HG03139 (cell line): ENCODE results near the gene CSRP2.

Experiments
- ATAC-seq: cut with Tn5 transposase; IDR thresholded peaks from one replicate; pipeline ENCODE4 v1.9.1; 2021; ENCODE audit not compliant: unreplicated experiment

CSRP2 gene

DNA sequence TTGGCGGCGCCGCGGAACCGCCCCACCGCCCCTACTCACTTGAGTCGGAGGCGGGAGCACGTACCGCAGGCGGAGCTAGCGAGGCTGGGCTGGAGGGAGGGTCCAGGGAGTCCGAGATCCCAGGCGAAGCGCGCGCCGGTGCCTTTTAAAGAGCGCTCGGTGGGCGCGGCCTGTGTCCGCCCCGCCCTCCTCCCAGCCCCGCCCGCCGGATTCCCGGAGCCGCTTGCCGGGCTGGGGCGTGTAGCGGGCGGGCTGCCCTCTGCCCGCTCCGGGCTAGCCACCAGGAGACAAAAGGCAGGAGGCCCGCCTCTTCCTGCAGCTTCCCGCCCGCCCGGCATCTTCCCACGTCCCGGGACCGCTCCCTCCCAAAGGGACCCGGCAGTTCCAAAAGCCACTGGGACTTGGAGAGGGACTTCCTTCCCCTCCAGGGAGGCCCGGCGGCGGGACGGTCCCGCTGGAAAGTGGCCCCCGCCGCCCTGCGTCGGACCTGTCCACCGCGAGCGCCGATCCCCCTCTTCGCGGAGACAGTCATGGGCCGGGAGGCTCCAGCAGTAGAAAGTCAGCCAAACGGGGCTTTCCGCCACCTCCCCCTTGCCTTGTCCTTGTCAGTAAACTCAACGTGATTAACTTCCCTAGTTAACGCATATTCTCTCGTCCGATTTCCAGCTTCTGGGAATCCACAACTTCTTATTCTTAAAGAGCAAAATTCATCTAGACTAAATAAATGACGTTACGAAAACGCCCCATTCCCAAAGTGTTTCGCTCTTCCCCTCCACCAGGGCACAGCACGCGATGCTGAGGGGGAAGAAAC, at the start of gene CSRP2:
CSRP2 (minus strand) TSS at position 121 of the 811 bp plus-strand sequence. CDS start 12,759 bp downstream, outside the sequence.
- peak; percentile 87 for ATAC-seq

- no peak for ATAC-seq
Observed at GRCh38 chr12:76927170-76927784, 48.5 kb upstream of the CSRP2 start.

DNA sequence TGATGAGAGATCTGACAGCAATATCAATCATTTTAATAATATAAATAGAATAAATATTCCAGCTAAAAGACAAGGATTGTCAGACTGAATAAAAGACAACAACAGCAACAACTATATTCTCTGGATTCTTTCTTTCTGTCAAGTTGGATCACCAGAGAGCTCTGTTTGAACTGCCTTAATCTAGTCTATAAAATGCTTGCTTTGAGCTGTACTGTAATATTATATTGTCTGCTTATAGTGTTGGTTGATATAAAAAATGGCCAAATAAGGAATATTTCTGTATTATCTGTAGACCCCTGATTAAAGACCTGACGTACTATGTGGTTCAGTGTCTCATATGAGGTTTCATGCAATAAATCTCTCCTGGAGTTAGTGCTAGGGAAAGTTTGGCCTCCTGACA, 46.3 kb upstream of the CSRP2 start:
- no peak for ATAC-seq

- ATAC-seq, result no peak
Observed at GRCh38 chr12:76922866-76923265, 44.0 kb upstream of the CSRP2 start.

GRCh38 chr12:76921891-76922664, 43.3 kb upstream of the CSRP2 start:
- ATAC-seq, result no peak

- ATAC-seq, result no peak
Observed at GRCh38 chr12:76921100-76921471, 42.3 kb upstream of the CSRP2 start.

DNA sequence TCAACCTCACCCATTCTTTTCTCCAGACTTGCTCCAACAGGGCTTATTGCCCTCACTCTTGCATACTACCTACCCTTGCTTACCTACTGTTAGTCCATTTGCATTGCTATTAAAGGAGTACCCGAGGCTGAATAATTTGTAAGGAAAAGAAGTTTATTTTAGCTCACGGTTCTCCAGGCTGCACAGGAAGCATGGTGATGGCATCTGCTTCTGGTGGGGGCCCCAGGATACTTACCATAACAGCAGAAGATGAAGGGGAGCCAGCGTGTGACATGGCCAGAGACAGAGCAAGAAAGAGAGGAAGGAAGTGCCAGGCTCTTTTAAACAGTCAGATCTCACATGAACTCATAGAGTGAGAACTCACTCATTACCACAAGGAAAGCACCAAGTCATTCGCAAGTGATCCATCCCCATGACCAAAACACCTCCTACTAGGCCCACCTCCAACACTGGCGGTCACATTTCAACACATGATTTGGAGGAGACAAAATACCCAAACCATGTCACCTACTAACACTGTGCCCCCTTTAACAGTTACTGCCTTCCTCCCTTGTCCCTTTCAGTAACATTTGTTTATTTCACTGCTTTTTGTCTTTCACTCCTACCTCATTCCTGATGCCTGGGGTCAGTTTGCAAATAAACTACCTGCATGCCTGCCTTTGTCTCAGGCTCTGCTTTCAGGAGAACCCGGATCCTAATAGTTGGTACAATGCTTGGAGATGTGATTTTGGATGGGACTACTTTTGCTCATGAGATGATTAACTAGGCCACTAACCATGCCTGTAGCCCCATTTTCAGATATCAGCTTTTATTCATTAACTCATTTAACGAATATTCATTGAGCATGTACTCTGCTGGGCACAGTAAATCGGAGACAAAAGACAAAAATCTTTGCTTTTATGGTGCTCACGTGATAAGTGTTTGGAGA, 41.6 kb upstream of the CSRP2 start:
- peak; percentile 67 for ATAC-seq

DNA sequence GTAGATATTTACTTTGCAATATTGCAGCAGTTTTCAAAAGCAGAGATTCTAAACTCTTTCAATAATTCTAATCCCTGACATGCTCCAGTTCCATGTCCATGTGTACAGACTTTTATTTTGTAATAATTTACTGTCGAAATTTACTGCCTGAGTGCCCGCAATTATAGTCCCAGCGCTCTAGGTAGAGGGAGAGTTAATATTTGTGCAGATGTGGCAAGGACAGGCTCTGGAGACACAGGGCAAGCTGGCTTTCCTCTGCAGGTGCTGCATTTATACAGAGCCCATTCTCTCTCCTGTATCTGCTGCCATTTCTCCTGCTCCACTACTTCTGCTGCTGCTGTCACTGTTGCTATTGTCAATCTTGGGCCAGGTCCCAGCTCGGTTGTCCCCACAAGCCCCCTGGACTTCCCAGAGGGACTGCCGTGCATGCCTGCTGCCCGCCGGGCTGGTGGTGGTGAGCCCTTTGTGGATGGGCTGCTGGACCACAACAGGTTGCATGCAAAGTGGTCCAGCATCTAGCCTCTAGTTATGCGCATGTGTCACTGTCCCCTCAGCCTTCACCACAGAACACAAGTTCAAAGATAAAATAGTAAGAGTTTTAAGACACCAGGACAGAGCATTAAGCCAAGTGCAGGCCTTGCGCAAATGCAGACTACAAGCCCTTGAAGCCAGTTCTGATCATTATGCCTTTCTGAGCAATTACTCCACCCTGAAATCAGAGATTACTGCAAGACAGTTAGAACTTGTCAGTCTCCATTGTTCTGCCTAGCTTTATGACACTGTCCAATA, 40.8 kb upstream of the CSRP2 start:
- ATAC-seq, result no peak

GRCh38 chr12:76916170-76916540, 37.3 kb upstream of the CSRP2 start:
- ATAC-seq, result no peak

DNA sequence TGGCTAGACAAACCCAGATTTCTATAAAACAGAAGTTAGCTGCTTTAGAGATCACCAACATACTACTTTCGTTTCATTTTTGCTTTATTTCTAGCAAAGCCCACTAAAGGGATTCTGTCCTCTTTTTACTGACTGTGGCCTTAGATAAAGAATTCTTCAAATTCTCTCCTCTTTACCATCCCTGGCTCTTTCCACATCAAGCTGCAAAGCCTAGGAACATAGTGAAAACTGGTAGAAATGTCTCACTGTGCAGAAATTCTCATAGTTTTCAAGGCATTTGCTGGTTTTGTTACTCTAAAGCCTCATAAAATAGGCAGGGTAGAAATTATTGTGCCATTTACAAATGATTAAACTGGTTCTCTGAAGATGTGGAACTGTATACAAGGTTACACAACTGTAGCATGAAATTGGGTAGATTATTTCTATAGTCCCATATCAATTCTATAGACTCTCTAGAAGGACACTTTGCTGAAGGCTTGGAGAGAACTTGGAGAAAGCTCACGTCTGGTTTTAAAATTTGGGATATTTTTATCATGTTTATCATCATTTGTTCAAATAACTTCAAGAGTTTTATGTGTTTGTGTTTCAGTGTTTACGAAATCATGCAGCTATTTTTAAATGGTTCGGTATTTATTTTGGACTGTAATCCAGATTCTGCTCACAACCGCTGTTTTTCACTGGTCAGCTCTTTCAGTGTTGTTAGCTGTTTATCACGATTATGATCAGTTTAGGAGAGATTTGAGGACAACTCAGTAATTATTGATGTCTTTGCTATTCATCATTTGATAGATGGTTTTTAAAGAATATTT, 36.7 kb upstream of the CSRP2 start:
- no peak for ATAC-seq

GRCh38 chr12:76914102-76914859, 35.5 kb upstream of the CSRP2 start:
- ATAC-seq, result no peak

GRCh38 chr12:76909290-76909689, 30.5 kb upstream of the CSRP2 start:
- no peak for ATAC-seq

- no peak for ATAC-seq
Observed at GRCh38 chr12:76908303-76909017, 29.6 kb upstream of the CSRP2 start.

DNA sequence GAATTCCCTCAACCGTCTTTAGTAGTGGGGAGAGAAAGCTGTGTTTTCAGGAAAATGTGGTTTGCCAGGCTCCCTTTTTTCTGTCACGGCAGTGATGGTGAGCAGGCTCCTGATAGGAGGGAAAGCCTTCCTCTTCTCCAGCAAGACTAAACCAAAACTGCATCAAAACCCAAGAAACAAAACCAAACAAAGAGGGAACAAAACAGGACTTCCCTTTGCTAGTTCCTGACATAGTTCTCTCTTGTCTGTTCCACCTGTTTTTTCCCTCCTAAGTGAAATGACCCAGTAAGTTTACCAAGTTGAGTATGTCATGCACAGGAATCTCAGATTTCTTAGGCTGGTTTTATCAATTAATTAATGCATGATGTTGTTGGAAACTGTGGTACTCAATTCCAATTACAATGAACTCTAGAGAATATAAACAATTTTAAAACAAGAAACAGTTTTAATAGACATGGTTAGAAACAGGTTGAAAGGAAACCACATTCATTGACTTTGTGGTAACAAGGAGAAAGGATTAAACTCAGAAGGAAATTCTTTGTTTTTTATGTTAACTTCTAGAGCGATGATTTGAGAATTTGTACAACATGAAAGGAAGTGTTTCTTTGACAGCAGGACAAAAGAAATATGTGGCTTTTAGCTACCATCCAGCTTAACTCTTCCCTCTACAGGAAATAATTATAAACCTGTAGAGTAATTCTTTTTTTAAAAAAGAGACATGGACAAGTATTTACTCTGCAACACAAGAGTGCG, 23.0 kb upstream of the CSRP2 start:
- ATAC-seq, result no peak

DNA sequence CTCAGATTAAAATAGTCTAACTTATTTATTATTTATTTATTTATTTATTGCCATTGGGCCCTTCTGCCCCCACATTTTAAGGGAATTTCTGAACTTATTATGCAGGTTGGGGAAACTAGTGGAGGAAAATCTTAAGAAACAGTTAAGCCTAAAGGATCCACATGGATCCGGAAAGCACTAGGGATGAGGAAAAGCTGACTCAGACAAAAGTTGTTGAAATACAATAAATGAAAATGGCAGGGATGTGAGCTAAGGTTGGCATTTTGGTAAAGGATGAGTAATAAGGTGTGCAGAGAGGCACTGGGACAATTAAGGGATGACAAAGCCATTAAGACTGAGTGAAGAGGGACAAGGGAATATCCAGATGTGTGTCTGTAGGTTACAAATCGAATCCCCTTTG, 20.7 kb upstream of the CSRP2 start:
- ATAC-seq, result no peak

DNA sequence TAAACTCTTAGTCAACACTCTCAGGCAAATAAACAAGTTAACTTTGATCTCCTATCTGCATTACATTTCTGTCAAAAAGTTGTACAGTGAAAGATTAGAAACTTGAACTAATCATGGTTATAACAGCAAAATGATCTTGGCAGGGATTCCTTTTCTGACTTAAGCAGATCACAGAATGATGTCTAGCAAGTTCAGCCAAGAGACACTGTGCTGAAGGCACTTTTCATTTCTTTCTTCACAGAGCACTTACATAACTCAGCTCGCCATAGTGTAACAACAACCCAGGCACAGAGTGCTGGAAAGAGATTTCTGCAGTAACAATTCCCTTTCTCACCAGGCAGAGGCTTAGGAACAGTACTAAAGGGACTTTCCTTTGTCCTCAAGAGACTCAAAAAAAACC, 19.6 kb upstream of the CSRP2 start:
- ATAC-seq, result no peak

GRCh38 chr12:76896274-76896673, 17.5 kb upstream of the CSRP2 start:
- no peak for ATAC-seq
